ENCODE data around the gene RUFY3.

DNA sequence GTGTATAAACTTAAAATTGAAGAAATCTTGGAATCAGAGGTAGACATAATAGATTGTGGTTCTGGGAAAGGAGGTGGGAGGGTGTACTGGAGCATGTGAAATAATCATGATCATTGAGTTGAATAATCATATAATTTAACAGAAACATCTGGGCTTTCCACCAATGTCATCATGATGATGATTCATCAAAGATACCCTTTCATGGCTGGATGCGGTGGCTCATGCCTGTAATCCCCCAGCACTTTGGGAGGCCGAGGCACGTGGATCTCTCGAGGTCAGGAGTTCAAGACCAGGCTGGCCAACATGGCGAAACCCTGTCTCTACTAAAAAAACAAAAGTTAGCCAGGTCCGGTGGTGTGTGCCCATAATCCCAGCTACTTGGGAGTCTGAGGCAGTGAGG lies 6.7 kb upstream of the RUFY3 start:
- TF ChIP-seq, protein P1, sequence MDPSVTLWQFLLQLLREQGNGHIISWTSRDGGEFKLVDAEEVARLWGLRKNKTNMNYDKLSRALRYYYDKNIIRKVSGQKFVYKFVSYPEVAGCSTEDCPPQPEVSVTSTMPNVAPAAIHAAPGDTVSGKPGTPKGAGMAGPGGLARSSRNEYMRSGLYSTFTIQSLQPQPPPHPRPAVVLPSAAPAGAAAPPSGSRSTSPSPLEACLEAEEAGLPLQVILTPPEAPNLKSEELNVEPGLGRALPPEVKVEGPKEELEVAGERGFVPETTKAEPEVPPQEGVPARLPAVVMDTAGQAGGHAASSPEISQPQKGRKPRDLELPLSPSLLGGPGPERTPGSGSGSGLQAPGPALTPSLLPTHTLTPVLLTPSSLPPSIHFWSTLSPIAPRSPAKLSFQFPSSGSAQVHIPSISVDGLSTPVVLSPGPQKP (IDR thresholded peaks at IDR 0.05; ENCODE audit: borderline replicate concordance, low read depth, low read length), result no peak
- TF ChIP-seq, protein P2, sequence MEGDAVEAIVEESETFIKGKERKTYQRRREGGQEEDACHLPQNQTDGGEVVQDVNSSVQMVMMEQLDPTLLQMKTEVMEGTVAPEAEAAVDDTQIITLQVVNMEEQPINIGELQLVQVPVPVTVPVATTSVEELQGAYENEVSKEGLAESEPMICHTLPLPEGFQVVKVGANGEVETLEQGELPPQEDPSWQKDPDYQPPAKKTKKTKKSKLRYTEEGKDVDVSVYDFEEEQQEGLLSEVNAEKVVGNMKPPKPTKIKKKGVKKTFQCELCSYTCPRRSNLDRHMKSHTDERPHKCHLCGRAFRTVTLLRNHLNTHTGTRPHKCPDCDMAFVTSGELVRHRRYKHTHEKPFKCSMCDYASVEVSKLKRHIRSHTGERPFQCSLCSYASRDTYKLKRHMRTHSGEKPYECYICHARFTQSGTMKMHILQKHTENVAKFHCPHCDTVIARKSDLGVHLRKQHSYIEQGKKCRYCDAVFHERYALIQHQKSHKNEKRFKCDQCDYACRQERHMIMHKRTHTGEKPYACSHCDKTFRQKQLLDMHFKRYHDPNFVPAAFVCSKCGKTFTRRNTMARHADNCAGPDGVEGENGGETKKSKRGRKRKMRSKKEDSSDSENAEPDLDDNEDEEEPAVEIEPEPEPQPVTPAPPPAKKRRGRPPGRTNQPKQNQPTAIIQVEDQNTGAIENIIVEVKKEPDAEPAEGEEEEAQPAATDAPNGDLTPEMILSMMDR (conservative IDR thresholded peaks at IDR 0.05; ENCODE audit: low read depth, low read length), result no peak
- TF ChIP-seq CHD1 (IDR thresholded peaks at IDR 0.05; ENCODE audit: low read depth, low read length) (no peak), SMC3 (IDR thresholded peaks at IDR 0.05; ENCODE audit: low read depth, low read length) (no peak), MAZ (IDR thresholded peaks at IDR 0.05; ENCODE audit: borderline replicate concordance, low read depth, low read length) (no peak), MXI1 (IDR thresholded peaks at IDR 0.05; ENCODE audit: borderline replicate concordance, low read depth, low read length) (no peak), FOS (IDR thresholded peaks at IDR 0.05; ENCODE audit: low read depth, low read length) (no peak), RCOR1 (IDR thresholded peaks at IDR 0.05; ENCODE audit: insufficient replicate concordance, low read length) (no peak)
- TF ChIP-seq, protein P3, sequence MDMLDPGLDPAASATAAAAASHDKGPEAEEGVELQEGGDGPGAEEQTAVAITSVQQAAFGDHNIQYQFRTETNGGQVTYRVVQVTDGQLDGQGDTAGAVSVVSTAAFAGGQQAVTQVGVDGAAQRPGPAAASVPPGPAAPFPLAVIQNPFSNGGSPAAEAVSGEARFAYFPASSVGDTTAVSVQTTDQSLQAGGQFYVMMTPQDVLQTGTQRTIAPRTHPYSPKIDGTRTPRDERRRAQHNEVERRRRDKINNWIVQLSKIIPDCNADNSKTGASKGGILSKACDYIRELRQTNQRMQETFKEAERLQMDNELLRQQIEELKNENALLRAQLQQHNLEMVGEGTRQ (IDR thresholded peaks at IDR 0.05; ENCODE audit: low read depth, low read length), result no peak

Measured in IMR-90 (cell line).